Mammary epithelial cell (primary cell): ENCODE results near the gene NKD2.

ENCODE experiments used
- EZH2 ChIP-seq: IDR thresholded peaks from 2 replicates; pipeline ENCODE4 v1.6.1; 2012; ENCODE audit warnings: low read length, inconsistent platforms, borderline replicate concordance
- TF ChIP-seq, protein P1 (sequence below), 2 donors: IDR thresholded peaks in 1 of 2; conservative IDR thresholded peaks in 1 of 2; 2 replicates each; pipeline ENCODE4 v1.5.1; 2011 to 2012; ENCODE audit warnings: inconsistent platforms in 2 of 2, low read length in 2 of 2, mild to moderate bottlenecking in 2 of 2, control low read depth in 1 of 2, low read depth in 1 of 2; ENCODE audit not compliant: insufficient read depth in 1 of 2; ENCODE audit errors: extremely low read depth in 1 of 2

DNA sequence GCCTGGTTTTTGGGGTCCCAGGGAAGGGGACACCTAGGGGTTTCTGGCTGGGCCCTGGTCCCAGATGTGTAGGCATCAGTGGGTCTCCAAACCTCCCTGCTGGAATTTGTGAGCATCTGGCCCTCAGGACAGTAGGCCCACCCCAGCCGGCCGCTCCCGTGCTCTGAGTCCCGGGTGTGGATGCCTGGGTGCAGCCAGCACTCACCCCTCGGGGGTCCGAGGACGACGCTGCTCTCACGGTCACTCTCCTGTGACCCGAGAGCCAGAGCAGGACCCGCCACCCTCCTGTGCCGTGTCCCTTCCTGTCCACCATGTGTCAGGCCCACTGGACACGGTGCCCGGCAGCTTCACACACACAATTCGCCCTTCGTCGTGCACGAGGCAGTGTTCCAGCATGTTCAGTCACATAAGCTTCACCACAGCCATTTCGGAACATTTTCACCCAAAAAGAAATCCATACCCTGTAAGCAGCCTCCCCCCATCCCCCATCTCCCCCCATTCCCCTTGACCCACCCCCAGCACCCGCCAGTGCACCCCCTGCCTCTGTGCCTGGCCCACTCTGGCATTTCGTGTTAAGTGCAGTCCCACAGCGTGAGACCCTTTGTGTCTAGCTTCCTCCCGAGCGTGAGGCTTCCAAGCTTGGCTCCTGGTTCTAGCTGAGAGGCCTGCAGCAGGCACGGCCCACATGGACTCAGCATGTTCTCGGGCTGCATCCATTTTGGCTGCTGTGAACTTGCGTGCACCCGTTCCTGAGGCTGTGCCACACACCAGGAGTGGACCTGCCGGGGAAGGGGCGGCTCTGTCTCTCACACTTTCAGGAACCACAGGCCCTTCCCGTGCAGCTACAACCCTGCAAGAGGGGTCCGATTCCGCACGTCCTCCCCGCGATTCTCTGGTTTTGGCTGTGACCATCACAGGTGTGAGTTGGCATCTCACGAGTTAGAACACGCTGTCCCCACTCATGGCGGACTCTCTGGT lies 40.5 kb downstream of the NKD2 start:
- TF ChIP-seq, protein P1, sequence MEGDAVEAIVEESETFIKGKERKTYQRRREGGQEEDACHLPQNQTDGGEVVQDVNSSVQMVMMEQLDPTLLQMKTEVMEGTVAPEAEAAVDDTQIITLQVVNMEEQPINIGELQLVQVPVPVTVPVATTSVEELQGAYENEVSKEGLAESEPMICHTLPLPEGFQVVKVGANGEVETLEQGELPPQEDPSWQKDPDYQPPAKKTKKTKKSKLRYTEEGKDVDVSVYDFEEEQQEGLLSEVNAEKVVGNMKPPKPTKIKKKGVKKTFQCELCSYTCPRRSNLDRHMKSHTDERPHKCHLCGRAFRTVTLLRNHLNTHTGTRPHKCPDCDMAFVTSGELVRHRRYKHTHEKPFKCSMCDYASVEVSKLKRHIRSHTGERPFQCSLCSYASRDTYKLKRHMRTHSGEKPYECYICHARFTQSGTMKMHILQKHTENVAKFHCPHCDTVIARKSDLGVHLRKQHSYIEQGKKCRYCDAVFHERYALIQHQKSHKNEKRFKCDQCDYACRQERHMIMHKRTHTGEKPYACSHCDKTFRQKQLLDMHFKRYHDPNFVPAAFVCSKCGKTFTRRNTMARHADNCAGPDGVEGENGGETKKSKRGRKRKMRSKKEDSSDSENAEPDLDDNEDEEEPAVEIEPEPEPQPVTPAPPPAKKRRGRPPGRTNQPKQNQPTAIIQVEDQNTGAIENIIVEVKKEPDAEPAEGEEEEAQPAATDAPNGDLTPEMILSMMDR (conservative IDR thresholded peaks at IDR 0.05 in 1 of 2, IDR thresholded peaks at IDR 0.05 in 1 of 2; ENCODE audit: extremely low read depth in 1 of 2, insufficient read depth in 1 of 2, low read depth in 1 of 2, low read length in 2 of 2) = no peak
- no peak for TF ChIP-seq EZH2
